ENCODE results near the gene PSMG3.

The PSMG3 gene

GRCh38 chr7:1567049-1567771 lies 2.6 kb downstream of the PSMG3 start (continued):
- no peak for TF ChIP-seq CSRNP3 (CRISPR knock-in tag; IDR thresholded peaks at IDR 0.05)

- no peak for TF ChIP-seq PATZ1 (CRISPR knock-in tag; IDR thresholded peaks at IDR 0.05; ENCODE audit: borderline replicate concordance)
- no peak for TF ChIP-seq OSR1 (CRISPR knock-in tag; IDR thresholded peaks at IDR 0.05)
- TF ChIP-seq ESRRG (CRISPR knock-in tag; IDR thresholded peaks at IDR 0.05), result no peak
- no peak for TF ChIP-seq CSRNP3 (CRISPR knock-in tag; IDR thresholded peaks at IDR 0.05)
- no peak for ATAC-seq
Measured at GRCh38 chr7:1566687-1567048, 3.2 kb downstream of the PSMG3 start.

GRCh38 chr7:1564603-1565022 lies 5.2 kb downstream of the PSMG3 start:
- TF ChIP-seq PPARA (CRISPR knock-in tag; IDR thresholded peaks at IDR 0.05; ENCODE audit: borderline replicate concordance) (no peak), RARB (CRISPR knock-in tag; IDR thresholded peaks at IDR 0.05) (no peak)
- no peak for ATAC-seq

GRCh38 chr7:1563981-1564602 lies 5.7 kb downstream of the PSMG3 start:
- no peak for ATAC-seq
- TF ChIP-seq TOX (CRISPR knock-in tag; IDR thresholded peaks at IDR 0.05; ENCODE audit: borderline replicate concordance) (no peak), SNAI2 (CRISPR knock-in tag; IDR thresholded peaks at IDR 0.05) (no peak), RARB (CRISPR knock-in tag; IDR thresholded peaks at IDR 0.05) (no peak), POU6F1 (CRISPR knock-in tag; IDR thresholded peaks at IDR 0.05; ENCODE audit: borderline replicate concordance, low read depth) (no peak), ESRRG (CRISPR knock-in tag; IDR thresholded peaks at IDR 0.05) (no peak), ZC3H10 (CRISPR knock-in tag; IDR thresholded peaks at IDR 0.05) (no peak), CSDC2 (CRISPR knock-in tag; IDR thresholded peaks at IDR 0.05) (no peak), CREB5 (CRISPR knock-in tag; IDR thresholded peaks at IDR 0.05; ENCODE audit: low read depth) (no peak), ARNTL (CRISPR knock-in tag; IDR thresholded peaks at IDR 0.05; ENCODE audit: borderline replicate concordance, low read depth) (no peak), ISL1 (CRISPR knock-in tag; IDR thresholded peaks at IDR 0.05) (no peak), ZNF565 (CRISPR knock-in tag; conservative IDR thresholded peaks at IDR 0.05; ENCODE audit: low read depth) (no peak), ZNF70 (CRISPR knock-in tag; IDR thresholded peaks at IDR 0.05) (no peak)

GRCh38 chr7:1562597-1563051 lies 7.2 kb downstream of the PSMG3 start:
- ATAC-seq, result no peak
- TF ChIP-seq ESRRG (CRISPR knock-in tag; IDR thresholded peaks at IDR 0.05) (no peak), ARNTL (CRISPR knock-in tag; IDR thresholded peaks at IDR 0.05; ENCODE audit: borderline replicate concordance, low read depth) (no peak), OSR1 (CRISPR knock-in tag; IDR thresholded peaks at IDR 0.05) (no peak), ZFP3 (CRISPR knock-in tag; IDR thresholded peaks at IDR 0.05) (no peak), PATZ1 (CRISPR knock-in tag; IDR thresholded peaks at IDR 0.05; ENCODE audit: borderline replicate concordance) (no peak), ISL1 (CRISPR knock-in tag; IDR thresholded peaks at IDR 0.05) (no peak), GLIS3 (CRISPR knock-in tag; IDR thresholded peaks at IDR 0.05) (no peak), TOX (CRISPR knock-in tag; IDR thresholded peaks at IDR 0.05; ENCODE audit: borderline replicate concordance) (no peak), RARB (CRISPR knock-in tag; IDR thresholded peaks at IDR 0.05) (no peak), CSDC2 (CRISPR knock-in tag; IDR thresholded peaks at IDR 0.05) (no peak), TSHZ2 (CRISPR knock-in tag; IDR thresholded peaks at IDR 0.05) (no peak), ZNF70 (CRISPR knock-in tag; IDR thresholded peaks at IDR 0.05) (no peak), ZC3H10 (CRISPR knock-in tag; IDR thresholded peaks at IDR 0.05) (no peak), ZNF8 (CRISPR knock-in tag; IDR thresholded peaks at IDR 0.05) (no peak)

Measured in SK-N-SH treated with all-trans-retinoic acid at 6 μM for 48 hours (cell line).